SKM-1 treated with dmso at 0.1 percent for 144 hours (cell line): ENCODE results near the gene PPM1H.

Experiments used
- DNase-seq: peaks from one replicate; lab custom pipeline; 2025; ENCODE audit not compliant: unreplicated experiment; lab: John Stamatoyannopoulos, UW

The PPM1H gene

GRCh38 chr12:62878211-62878610 is 56.7 kb downstream of the PPM1H start:
- no peak for DNase-seq

GRCh38 chr12:62876938-62877548 is 57.9 kb downstream of the PPM1H start:
- no peak for DNase-seq

GRCh38 chr12:62873826-62874448 is 61.0 kb downstream of the PPM1H start:
- no peak for DNase-seq

GRCh38 chr12:62873116-62873825 is 61.7 kb downstream of the PPM1H start:
- DNase-seq = no peak

- no peak for DNase-seq
Measured at GRCh38 chr12:62868820-62869219, 66.1 kb downstream of the PPM1H start.

GRCh38 chr12:62866451-62867082 is 68.4 kb downstream of the PPM1H start:
- DNase-seq = no peak

- DNase-seq = no peak
Measured at GRCh38 chr12:62865937-62866336, 69.0 kb downstream of the PPM1H start.

GRCh38 chr12:62865065-62865464 is 69.9 kb downstream of the PPM1H start:
- no peak for DNase-seq

GRCh38 chr12:62862259-62862881 is 72.6 kb downstream of the PPM1H start:
- no peak for DNase-seq

GRCh38 chr12:62861586-62861985 is 73.4 kb downstream of the PPM1H start:
- no peak for DNase-seq

- no peak for DNase-seq
Measured at GRCh38 chr12:62860501-62861411, 74.2 kb downstream of the PPM1H start.

- DNase-seq = no peak
Measured at GRCh38 chr12:62860020-62860419, 74.9 kb downstream of the PPM1H start.

- DNase-seq = no peak
Measured at GRCh38 chr12:62859321-62859737, 75.6 kb downstream of the PPM1H start.

- DNase-seq = no peak
Measured at GRCh38 chr12:62856454-62856853, 78.5 kb downstream of the PPM1H start.

- DNase-seq = no peak
Measured at GRCh38 chr12:62854024-62854423, 80.9 kb downstream of the PPM1H start.

- DNase-seq = no peak
Measured at GRCh38 chr12:62849398-62849797, 85.6 kb downstream of the PPM1H start.

GRCh38 chr12:62848418-62848817 is 86.5 kb downstream of the PPM1H start:
- DNase-seq = no peak

- DNase-seq = no peak
Measured at GRCh38 chr12:62847709-62848108, 87.2 kb downstream of the PPM1H start.

- no peak for DNase-seq
Measured at GRCh38 chr12:62846491-62846890, 88.5 kb downstream of the PPM1H start.

- no peak for DNase-seq
Measured at GRCh38 chr12:62844915-62845314, 90.0 kb downstream of the PPM1H start.
